A549 (cell line): Measurements from ENCODE around the gene CASP10. TPM values are rescaled to one million over a fixed set of nuclear protein-coding genes. Genes with fewer than 3 reads are reported as not detected.

Experiments
- ATAC-seq, 2 experiments: fragments of 200-7000 bp in 1 of 2; fragments of >200 bp in 1 of 2; cut with Nextera tagmentation in 1 of 2; cut with Tn5 transposase in 1 of 2; 3 replicates each; pipeline versions ENCODE4 v1.8.0 to v1.9.1; 2018 to 2020; ENCODE audit warnings: mild to moderate bottlenecking in 1 of 2, moderate library complexity in 1 of 2
- CTCF ChIA-PET: fragments of 300-600 bp; sonication (Branson Sonifier 250); formaldehyde crosslinking; extraction: SDS; loops from one replicate; lab custom pipeline; 2021; ENCODE audit warnings: antibody characterized with exemption, inconsistent platforms; lab: Yijun Ruan, JAX
- POLR2A ChIA-PET: fragments of 350-600 bp; formaldehyde crosslinking; extraction: SDS; loops from one replicate; lab custom pipeline; 2021; ENCODE audit warnings: antibody characterized with exemption, inconsistent platforms; lab: Yijun Ruan, JAX
- DNase-seq, 2 experiments: peaks; one replicate each; pipeline versions ENCODE4 v3.0.0 to v3.0.0-alpha.2; 2011 to 2016; ENCODE audit warnings: low read depth in 1 of 2, low spot score in 1 of 2
- FAIRE-seq: peaks from 2 replicates; lab custom pipeline; 2011; peaks lifted over from hg19 to GRCh38; lab: Jason Lieb, UNC
- H3K27ac ChIP-seq, 2 experiments: fragments of >200 bp; sonication (Bioruptor Twin); formaldehyde crosslinking; 3 replicates each; pipeline ENCODE4 v1.5.1; 2016 to 2017
- H3K4me1 ChIP-seq: fragments of >200 bp; sonication (Bioruptor Twin); formaldehyde crosslinking; 3 replicates; pipeline ENCODE4 v1.6.1; 2016
- H3K4me2 ChIP-seq: fragments of >200 bp; sonication (Bioruptor Twin); formaldehyde crosslinking; 3 replicates; pipeline ENCODE4 v1.6.1; 2016
- H3K4me3 ChIP-seq: fragments of >200 bp; sonication (Bioruptor Twin); formaldehyde crosslinking; 3 replicates; pipeline ENCODE4 v1.5.1; 2016
- H3K9me3 ChIP-seq: fragments of >200 bp; sonication (Bioruptor Twin); formaldehyde crosslinking; 3 replicates; pipeline ENCODE4 v1.6.1; 2016
- CBX8 ChIP-seq: fragments of 200-600 bp; sonication (generic); IDR thresholded peaks from 2 replicates; pipeline ENCODE4 v1.6.1; 2016
- CEBPB ChIP-seq, 2 experiments: fragments of >200 bp in 1 of 2; sonication (Bioruptor Twin) in 1 of 2; formaldehyde crosslinking in 1 of 2; IDR thresholded peaks; 2 replicates each; pipeline ENCODE4 v1.6.1; 2012 to 2016
- CHD2 ChIP-seq: fragments of 150-350 bp; IDR thresholded peaks from 2 replicates; pipeline ENCODE4 v1.6.1; 2014; ENCODE audit warnings: low read length; ENCODE audit not compliant: partially characterized antibody
- EHF ChIP-seq: fragments of 250-450 bp; sonication (Bioruptor Pico); IDR thresholded peaks from 2 replicates; pipeline ENCODE4 v1.5.0; 2020; ENCODE audit warnings: mild to moderate bottlenecking
- ESRRA ChIP-seq: fragments of 150-350 bp; IDR thresholded peaks from 2 replicates; pipeline ENCODE4 v1.6.1; 2014; ENCODE audit warnings: mild to moderate bottlenecking, low read length, borderline replicate concordance
- FOSB ChIP-seq: fragments of 250-450 bp; sonication (Bioruptor Pico); IDR thresholded peaks from 2 replicates; pipeline ENCODE4 v1.5.0; 2020; ENCODE audit warnings: mild to moderate bottlenecking, moderate library complexity
- FOXS1 ChIP-seq: fragments of 250-450 bp; sonication (Bioruptor Pico); IDR thresholded peaks from 2 replicates; pipeline ENCODE4 v1.5.0; 2020; ENCODE audit warnings: mild to moderate bottlenecking, moderate library complexity
- GATA3 ChIP-seq: IDR thresholded peaks from 2 replicates; pipeline ENCODE4 v1.6.1; 2012; ENCODE audit warnings: borderline replicate concordance
- HDAC2 ChIP-seq: fragments of 200-600 bp; sonication (generic); IDR thresholded peaks from 2 replicates; pipeline ENCODE4 v1.6.1; 2016
- HOXB13 ChIP-seq: fragments of 250-450 bp; sonication (Bioruptor Pico); IDR thresholded peaks from 2 replicates; pipeline ENCODE4 v1.5.0; 2020; ENCODE audit warnings: low read depth, mild to moderate bottlenecking, moderate library complexity
- HOXB5 ChIP-seq: fragments of 250-450 bp; sonication (Bioruptor Pico); IDR thresholded peaks from 2 replicates; pipeline ENCODE4 v1.5.0; 2020; ENCODE audit warnings: mild to moderate bottlenecking, moderate library complexity
- JUNB ChIP-seq: fragments of >200 bp; sonication (Bioruptor Twin); formaldehyde crosslinking; IDR thresholded peaks from 2 replicates; pipeline ENCODE4 v1.6.1; 2016
- NFE2L2 ChIP-seq: fragments of 150-350 bp; conservative IDR thresholded peaks from 2 replicates; pipeline ENCODE4 v1.6.1; 2014; ENCODE audit warnings: low read length
- NPAS2 ChIP-seq: fragments of 250-450 bp; sonication (Bioruptor Pico); IDR thresholded peaks from 2 replicates; pipeline ENCODE4 v1.8.0; 2022; ENCODE audit warnings: mild to moderate bottlenecking, moderate library complexity, borderline replicate concordance
- NR3C1 ChIP-seq: fragments of >200 bp; sonication (Bioruptor Twin); formaldehyde crosslinking; IDR thresholded peaks from 3 replicates; pipeline ENCODE4 v1.6.1; 2017
- PHF8 ChIP-seq: fragments of 200-600 bp; sonication (generic); IDR thresholded peaks from 2 replicates; pipeline ENCODE4 v1.6.1; 2016; ENCODE audit warnings: low read depth, mild to moderate bottlenecking, antibody characterized with exemption, moderate library complexity, borderline replicate concordance
- RARB ChIP-seq: fragments of 250-450 bp; sonication (Bioruptor Pico); IDR thresholded peaks from 2 replicates; pipeline ENCODE4 v1.8.0; 2021; ENCODE audit warnings: mild to moderate bottlenecking, moderate library complexity
- RFX5 ChIP-seq: fragments of 450-650 bp; IDR thresholded peaks from 2 replicates; pipeline ENCODE4 v1.7.1; 2014; ENCODE audit warnings: antibody characterized with exemption, mild to moderate bottlenecking, moderate library complexity
- RNF2 ChIP-seq: fragments of 200-600 bp; sonication (generic); IDR thresholded peaks from 2 replicates; pipeline ENCODE4 v1.6.1; 2016; ENCODE audit warnings: low read depth, mild to moderate bottlenecking, antibody characterized with exemption, moderate library complexity, borderline replicate concordance
- ZFP36 ChIP-seq: fragments of 450-650 bp; IDR thresholded peaks from 2 replicates; pipeline ENCODE4 v1.6.1; 2014; ENCODE audit warnings: borderline replicate concordance; ENCODE audit not compliant: partially characterized antibody
- ZSCAN20 ChIP-seq: fragments of 250-450 bp; sonication (Bioruptor Pico); IDR thresholded peaks from 2 replicates; pipeline ENCODE4 v1.8.0; 2022; ENCODE audit warnings: mild to moderate bottlenecking, moderate library complexity
- WGBS: methylation state at CpG from one replicate; pipeline ENCODE4 v1.1.6; 2017; ENCODE audit errors: missing lambda C conversion rate; 5-methylcytosine and 5-hydroxymethylcytosine counted together
- polyA plus RNA-seq, 4 experiments: library from polyadenylated mRNA; depleted of rRNA in 3 of 4; stranded (reverse); fragments of >200 nt; fragmentation: RNase III in 1 of 4; extraction: RNeasy Plus Mini Kit Qiagen cat#74134 plus additional on column Dnase treatment in 1 of 4; gene quantifications; 2 replicates in 3 of 4; 3 replicates in 1 of 4; pipeline ENCODE4 v1.2.3, GENCODE V29; 2011 to 2017
- TF ChIP-seq, protein P1 (sequence below): fragments of 150-350 bp; IDR thresholded peaks from 2 replicates; pipeline ENCODE4 v1.6.1; 2014; ENCODE audit warnings: low read depth, mild to moderate bottlenecking, low read length
- TF ChIP-seq, protein P2 (sequence below): IDR thresholded peaks from 2 replicates; pipeline ENCODE4 v1.6.1; 2012; ENCODE audit warnings: low read depth, borderline replicate concordance
- TF ChIP-seq, protein P3 (sequence below): fragments of 450-650 bp; IDR thresholded peaks from 2 replicates; pipeline ENCODE4 v1.6.1; 2014; ENCODE audit warnings: antibody characterized with exemption
- TF ChIP-seq, protein P4 (sequence below): fragments of 250-450 bp; sonication (Bioruptor Pico); IDR thresholded peaks from 2 replicates; pipeline ENCODE4 v1.5.0; 2020; ENCODE audit warnings: low read depth, mild to moderate bottlenecking, moderate library complexity
- TF ChIP-seq, protein P5 (sequence below): IDR thresholded peaks from 2 replicates; pipeline ENCODE4 v1.6.1; 2012

Gene CASP10
- polyA plus RNA-seq, 2 of the 4 experiments (the other 2 are of a cell fraction): 3.0 to 6.5 TPM

DNA sequence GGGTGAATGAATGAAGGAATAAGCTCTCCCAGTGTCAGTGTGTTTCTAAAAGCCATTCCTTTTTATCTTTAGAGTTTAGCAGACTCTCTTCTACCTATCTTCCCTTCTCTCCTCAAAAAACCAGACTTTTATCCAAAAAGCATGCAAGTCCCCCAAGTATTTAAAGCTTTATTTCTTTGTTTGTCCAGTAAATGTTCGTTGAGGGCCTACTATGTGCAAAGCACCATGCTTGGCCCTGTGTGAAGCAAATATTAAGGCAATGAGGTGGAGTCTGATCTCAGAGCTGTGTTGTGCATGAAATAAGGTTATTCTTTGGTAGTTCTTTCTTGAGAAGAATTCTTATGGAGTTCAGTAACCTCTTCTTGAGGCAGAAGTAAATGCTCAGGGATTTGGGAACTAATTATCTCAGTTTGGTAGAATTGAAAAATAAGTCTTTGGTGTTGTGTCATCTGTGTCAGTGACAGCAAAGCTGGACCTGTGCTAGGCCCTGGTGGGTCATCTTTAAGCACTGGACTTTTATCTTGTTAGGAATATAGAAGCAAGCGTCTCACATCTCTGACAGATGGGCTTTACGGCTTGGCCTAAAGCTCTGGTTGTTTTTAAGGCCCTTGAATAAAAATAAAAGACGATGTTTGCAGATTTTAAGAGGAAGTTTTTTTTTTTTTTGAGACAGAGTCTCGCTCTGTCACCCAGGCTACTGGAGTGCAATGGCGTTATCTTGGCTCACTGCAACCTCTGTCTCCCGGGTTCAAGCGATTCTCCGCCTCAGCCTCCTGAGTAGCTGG, 28.1 kb upstream of the CASP10 start:
- ChIA-PET CTCF (interaction anchor here (0.6 to 2.2 kb wide), 10 partner anchors 9 to 253 kb away, joined by 3 to 20 read pairs (median 5); partner anchors contain the start of gene ORC2), POLR2A (no interaction called here)
- Histone ChIP-seq H3K4me3 (no peak overlapping the region), H3K27ac (peak overlapping the region; percentile 35 to 67; a peak in 4 of 6 replicates), H3K4me2 (no peak overlapping the region), H3K9me3 (no peaks in the 10 kb centered on the region), H3K4me1 (peaks cover 52% of the 10 kb centered on the region)
- DNase-seq (no peak), FAIRE-seq (no peak), ATAC-seq (no peak)
- WGBS: 90% methylated on average over 9 of the region's 9 CpGs
- no peak for TF ChIP-seq NFE2L2
- TF ChIP-seq, protein P1, sequence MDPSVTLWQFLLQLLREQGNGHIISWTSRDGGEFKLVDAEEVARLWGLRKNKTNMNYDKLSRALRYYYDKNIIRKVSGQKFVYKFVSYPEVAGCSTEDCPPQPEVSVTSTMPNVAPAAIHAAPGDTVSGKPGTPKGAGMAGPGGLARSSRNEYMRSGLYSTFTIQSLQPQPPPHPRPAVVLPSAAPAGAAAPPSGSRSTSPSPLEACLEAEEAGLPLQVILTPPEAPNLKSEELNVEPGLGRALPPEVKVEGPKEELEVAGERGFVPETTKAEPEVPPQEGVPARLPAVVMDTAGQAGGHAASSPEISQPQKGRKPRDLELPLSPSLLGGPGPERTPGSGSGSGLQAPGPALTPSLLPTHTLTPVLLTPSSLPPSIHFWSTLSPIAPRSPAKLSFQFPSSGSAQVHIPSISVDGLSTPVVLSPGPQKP: no peak
- no peak for TF ChIP-seq RFX5
- no peak for TF ChIP-seq JUNB
- TF ChIP-seq NR3C1: no peak
- TF ChIP-seq ESRRA: no peak
- no peak for TF ChIP-seq CHD2
- TF ChIP-seq, protein P2, sequence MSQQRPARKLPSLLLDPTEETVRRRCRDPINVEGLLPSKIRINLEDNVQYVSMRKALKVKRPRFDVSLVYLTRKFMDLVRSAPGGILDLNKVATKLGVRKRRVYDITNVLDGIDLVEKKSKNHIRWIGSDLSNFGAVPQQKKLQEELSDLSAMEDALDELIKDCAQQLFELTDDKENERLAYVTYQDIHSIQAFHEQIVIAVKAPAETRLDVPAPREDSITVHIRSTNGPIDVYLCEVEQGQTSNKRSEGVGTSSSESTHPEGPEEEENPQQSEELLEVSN: no peak
- TF ChIP-seq FOSB (CRISPR knock-in tag): no peak
- TF ChIP-seq FOXS1 (CRISPR knock-in tag): no peak
- TF ChIP-seq GATA3: no peak
- TF ChIP-seq HOXB13 (CRISPR knock-in tag): no peak
- TF ChIP-seq EHF: no peak
- no peak for TF ChIP-seq RARB
- TF ChIP-seq NPAS2 (CRISPR knock-in tag): no peak
- no peak for TF ChIP-seq CEBPB (IDR thresholded peaks at IDR 0.05)
- TF ChIP-seq, protein P3, sequence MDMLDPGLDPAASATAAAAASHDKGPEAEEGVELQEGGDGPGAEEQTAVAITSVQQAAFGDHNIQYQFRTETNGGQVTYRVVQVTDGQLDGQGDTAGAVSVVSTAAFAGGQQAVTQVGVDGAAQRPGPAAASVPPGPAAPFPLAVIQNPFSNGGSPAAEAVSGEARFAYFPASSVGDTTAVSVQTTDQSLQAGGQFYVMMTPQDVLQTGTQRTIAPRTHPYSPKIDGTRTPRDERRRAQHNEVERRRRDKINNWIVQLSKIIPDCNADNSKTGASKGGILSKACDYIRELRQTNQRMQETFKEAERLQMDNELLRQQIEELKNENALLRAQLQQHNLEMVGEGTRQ: no peak
- TF ChIP-seq PHF8: no peak

DNA sequence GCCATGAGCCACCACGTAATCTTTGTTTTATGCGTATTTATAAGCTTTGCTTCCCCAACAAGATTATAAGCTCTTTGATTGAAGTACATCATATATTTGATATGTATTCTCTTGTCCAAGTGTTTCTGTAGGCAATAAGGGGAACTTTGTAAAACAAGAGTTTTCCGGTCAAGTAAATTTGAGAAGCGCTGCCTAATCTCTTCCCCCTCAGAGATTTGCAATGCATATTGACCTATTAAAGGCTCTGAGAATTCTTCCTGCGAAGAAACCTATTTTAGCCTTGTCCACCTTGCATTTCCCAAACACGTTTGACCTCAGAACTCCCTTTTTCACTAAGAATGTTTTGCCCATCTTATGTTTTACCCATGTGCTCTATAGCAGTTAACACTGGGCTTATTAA, 26.9 kb upstream of the CASP10 start:
- ATAC-seq: no peak
- ChIA-PET CTCF (interaction anchor here (0.7 to 2.2 kb wide), 5 partner anchors 11 to 255 kb away, joined by 3 to 20 read pairs (median 5); no protein-coding TSS in a partner anchor), POLR2A (no interaction called here)
- peak overlapping the region in 1 of 2 experiments; percentile 36; a peak in 3 of 6 replicates for H3K27ac ChIP-seq
- no peak overlapping the region for H3K4me2 ChIP-seq
- FAIRE-seq: no peak
- peaks cover 39% of the 10 kb centered on the region for H3K4me1 ChIP-seq
- no peak for DNase-seq
- H3K9me3 ChIP-seq: no peaks in the 10 kb centered on the region
- 92% methylated on average over 6 of the region's 6 CpGs for WGBS
- TF ChIP-seq CBX8: no peak
- TF ChIP-seq HDAC2: no peak
- no peak for TF ChIP-seq ZFP36
- no peak for TF ChIP-seq HOXB13 (CRISPR knock-in tag)
- TF ChIP-seq RNF2: no peak
- no peak for TF ChIP-seq CEBPB (IDR thresholded peaks at IDR 0.05)
- TF ChIP-seq, protein P4, sequence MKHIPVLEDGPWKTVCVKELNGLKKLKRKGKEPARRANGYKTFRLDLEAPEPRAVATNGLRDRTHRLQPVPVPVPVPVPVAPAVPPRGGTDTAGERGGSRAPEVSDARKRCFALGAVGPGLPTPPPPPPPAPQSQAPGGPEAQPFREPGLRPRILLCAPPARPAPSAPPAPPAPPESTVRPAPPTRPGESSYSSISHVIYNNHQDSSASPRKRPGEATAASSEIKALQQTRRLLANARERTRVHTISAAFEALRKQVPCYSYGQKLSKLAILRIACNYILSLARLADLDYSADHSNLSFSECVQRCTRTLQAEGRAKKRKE (CRISPR knock-in tag): no peak
- TF ChIP-seq HOXB5 (CRISPR knock-in tag): no peak
- TF ChIP-seq, protein P2: no peak
- no peak for TF ChIP-seq ZSCAN20 (CRISPR knock-in tag)
- no peak for TF ChIP-seq NFE2L2
- TF ChIP-seq, protein P5, sequence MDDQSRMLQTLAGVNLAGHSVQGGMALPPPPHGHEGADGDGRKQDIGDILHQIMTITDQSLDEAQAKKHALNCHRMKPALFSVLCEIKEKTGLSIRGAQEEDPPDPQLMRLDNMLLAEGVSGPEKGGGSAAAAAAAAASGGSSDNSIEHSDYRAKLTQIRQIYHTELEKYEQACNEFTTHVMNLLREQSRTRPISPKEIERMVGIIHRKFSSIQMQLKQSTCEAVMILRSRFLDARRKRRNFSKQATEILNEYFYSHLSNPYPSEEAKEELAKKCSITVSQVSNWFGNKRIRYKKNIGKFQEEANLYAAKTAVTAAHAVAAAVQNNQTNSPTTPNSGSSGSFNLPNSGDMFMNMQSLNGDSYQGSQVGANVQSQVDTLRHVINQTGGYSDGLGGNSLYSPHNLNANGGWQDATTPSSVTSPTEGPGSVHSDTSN: no peak
- no peak for TF ChIP-seq PHF8
- H3K4me3 ChIP-seq: no peak overlapping the region
